ENCODE measurements around the gene KCNQ1. TPM values are rescaled to one million over a fixed set of nuclear protein-coding genes. Genes with fewer than 3 reads are reported as not detected.

Gene KCNQ1
- total RNA-seq, 3 donors from 2014 or later (not counting 1 experiment from before 2014, with no cell fraction given): 1.9 to 7.8 (median 3.3) TPM

- DNase-seq (peak in 1 of 2 donors; percentile 42), ATAC-seq (no peak)
- peaks cover 8 to 10% of the 10 kb centered on the region in 2 donors for H3K27me3 Mint-ChIP-seq (ENCODE audit: low read depth in 2 of 2)
- intact Hi-C loops (cut with micrococcal nuclease): loop anchor here (1.0 to 2.0 kb wide), 2 partner anchors 354 to 459 kb away; no protein-coding TSS in a partner anchor
- TF ChIP-seq CTCF (IDR thresholded peaks at IDR 0.05): no peak
- H3K4me3 Mint-ChIP-seq: peak overlapping the region; percentile 49
- 69% methylated on average over 11 of the region's 11 CpGs for WGBS (ENCODE audit: insufficient coverage)
- Histone ChIP-seq H3K4me3 (ENCODE audit: low read length) (no peak overlapping the region), H3K27ac (ENCODE audit: low read length) (no peak overlapping the region), H3K4me1 (ENCODE audit: control insufficient read depth, insufficient read depth, low read length) (peaks cover 38% of the 10 kb centered on the region), H3K9me3 (ENCODE audit: control insufficient read depth, insufficient read depth, low read length) (no peaks in the 10 kb centered on the region), H3K36me3 (ENCODE audit: control insufficient read depth, insufficient read depth, low read length) (no peaks in the 10 kb centered on the region), H3K27me3 (ENCODE audit: control insufficient read depth, insufficient read depth, low read length) (peaks cover 8% of the 10 kb centered on the region)
- H3K4me1 Mint-ChIP-seq: peaks cover 23 to 30% of the 10 kb centered on the region in 2 donors
- no peaks in the 10 kb centered on the region for H3K9me3 Mint-ChIP-seq
- no peaks in the 10 kb centered on the region for H3K36me3 Mint-ChIP-seq
- no peak overlapping the region for H3K27ac Mint-ChIP-seq
Measured at GRCh38 chr11:2887515-2888195, 442.8 kb downstream of the KCNQ1 start.

DNA sequence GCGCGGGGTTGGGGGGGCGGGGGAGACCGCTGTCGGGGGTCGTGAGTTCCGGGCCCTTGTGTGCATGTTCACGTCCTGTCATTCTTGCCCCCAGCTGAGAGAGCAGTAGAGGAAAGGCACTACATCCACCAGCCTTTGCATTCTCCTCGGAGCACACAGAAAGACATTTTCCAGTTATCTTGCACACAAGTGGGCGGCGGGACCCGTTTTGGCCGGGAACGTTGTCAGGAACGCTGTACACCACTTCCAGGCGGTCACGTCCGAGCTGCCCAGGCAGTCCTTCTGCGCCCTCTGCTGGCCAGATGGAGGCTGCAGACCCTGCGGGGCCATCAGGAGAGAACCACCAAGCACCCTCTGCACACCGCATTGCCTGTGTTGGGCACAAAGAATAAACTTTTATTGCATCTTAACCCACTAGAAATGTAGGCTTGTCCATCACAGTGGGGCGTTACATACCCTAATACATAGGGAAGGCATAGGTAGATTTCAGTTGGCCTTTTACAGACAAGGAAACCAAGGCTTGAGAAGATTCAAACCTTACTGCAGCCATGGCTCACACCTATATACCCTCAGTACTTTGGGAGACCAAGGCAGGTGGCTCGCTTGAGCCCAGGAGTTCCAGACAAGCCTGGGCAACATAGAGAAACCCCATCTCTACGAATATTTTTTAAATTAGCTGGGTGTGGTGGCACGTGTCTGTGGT lies 443.6 kb downstream of the KCNQ1 start:
- intact Hi-C loops (cut with micrococcal nuclease): loop anchor here (1.0 to 2.0 kb wide), 2 partner anchors 355 to 460 kb away; no protein-coding TSS in a partner anchor
- Mint-ChIP-seq H3K9me3 (no peaks in the 10 kb centered on the region), H3K4me1 (peaks cover 28 to 31% of the 10 kb centered on the region in 2 donors), H3K27me3 (ENCODE audit: low read depth in 2 of 2) (peaks cover 1 to 2% of the 10 kb centered on the region in 2 donors), H3K27ac (no peak overlapping the region), H3K4me3 (peak overlapping the region; percentile 37), H3K36me3 (no peaks in the 10 kb centered on the region)
- peak; percentile 94 for TF ChIP-seq CTCF (IDR thresholded peaks at IDR 0.05)
- H3K36me3 ChIP-seq (ENCODE audit: control insufficient read depth, insufficient read depth, low read length): no peaks in the 10 kb centered on the region
- H3K27me3 ChIP-seq (ENCODE audit: control insufficient read depth, insufficient read depth, low read length): peaks cover 3% of the 10 kb centered on the region
- H3K27ac ChIP-seq (ENCODE audit: low read length): no peak overlapping the region
- DNase-seq: peak; percentile 85 to 91
- H3K9me3 ChIP-seq (ENCODE audit: control insufficient read depth, insufficient read depth, low read length): no peaks in the 10 kb centered on the region
- ATAC-seq: peak; percentile 32 to 45 (median 34)
- H3K4me1 ChIP-seq (ENCODE audit: control insufficient read depth, insufficient read depth, low read length): peaks cover 45% of the 10 kb centered on the region
- 33% methylated on average over 23 of the region's 25 CpGs for WGBS (ENCODE audit: insufficient coverage)
- H3K4me3 ChIP-seq (ENCODE audit: low read length): no peak overlapping the region

GRCh38 chr11:2889362-2890273 lies 444.8 kb downstream of the KCNQ1 start:
- H3K4me3 ChIP-seq (ENCODE audit: low read length): no peak overlapping the region
- DNase-seq (no peak), ATAC-seq (no peak)
- H3K27ac ChIP-seq (ENCODE audit: low read length): no peak overlapping the region
- Mint-ChIP-seq H3K36me3 (no peaks in the 10 kb centered on the region), H3K4me3 (no peak overlapping the region), H3K4me1 (peaks cover 28 to 31% of the 10 kb centered on the region in 2 donors), H3K27me3 (ENCODE audit: low read depth in 2 of 2) (no peaks in the 10 kb centered on the region), H3K9me3 (no peaks in the 10 kb centered on the region), H3K27ac (no peak overlapping the region)
- H3K27me3 ChIP-seq (ENCODE audit: control insufficient read depth, insufficient read depth, low read length): no peaks in the 10 kb centered on the region
- intact Hi-C loops (cut with micrococcal nuclease): loop anchor here (2.0 kb wide), 1 partner anchor 461 kb away; no protein-coding TSS in a partner anchor
- H3K36me3 ChIP-seq (ENCODE audit: control insufficient read depth, insufficient read depth, low read length): no peaks in the 10 kb centered on the region
- peaks cover 40% of the 10 kb centered on the region for H3K4me1 ChIP-seq (ENCODE audit: control insufficient read depth, insufficient read depth, low read length)
- no peaks in the 10 kb centered on the region for H3K9me3 ChIP-seq (ENCODE audit: control insufficient read depth, insufficient read depth, low read length)
- no peak for TF ChIP-seq CTCF (IDR thresholded peaks at IDR 0.05)
- 91% methylated on average over 16 of the region's 16 CpGs for WGBS (ENCODE audit: insufficient coverage)
